OCI-LY7 (cell line): Measurements from ENCODE around the gene COL5A1.

Source experiments
- EZH2phosphoT487 ChIP-seq: fragments of 200-600 bp; sonication (generic); IDR thresholded peaks from 2 replicates; pipeline ENCODE4 v1.6.1; 2018; ENCODE audit warnings: low read depth, borderline replicate concordance, mild to moderate bottlenecking, mixed run types, antibody characterized with exemption, low read length, moderate library complexity, mixed read lengths
- TF ChIP-seq, protein P1 (sequence below): fragments of 200-600 bp; sonication (generic); conservative IDR thresholded peaks from 2 replicates; pipeline ENCODE4 v1.5.1; 2014; ENCODE audit warnings: mild to moderate bottlenecking, antibody characterized with exemption, low read length, moderate library complexity, mixed read lengths

DNA sequence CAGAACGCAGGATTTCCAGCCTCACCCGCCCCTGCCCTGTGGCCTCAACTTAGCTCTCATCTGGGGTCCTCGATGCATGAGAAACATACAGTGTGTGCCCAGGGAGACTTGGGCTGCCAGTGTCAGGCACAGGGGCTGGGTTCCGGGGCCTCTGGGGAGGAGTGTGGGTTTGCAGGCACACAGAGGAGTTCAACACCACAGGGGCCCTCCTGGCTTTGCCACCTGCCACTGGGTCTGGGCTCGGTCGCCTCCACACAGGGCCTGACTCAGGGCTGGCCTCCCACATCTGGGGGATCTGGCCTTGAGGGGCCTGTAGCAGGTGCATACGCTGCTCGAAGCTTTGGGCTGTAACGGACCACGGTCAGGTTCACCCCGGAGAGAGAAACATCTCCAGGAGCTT is 111.6 kb downstream of the COL5A1 start:
- TF ChIP-seq, protein P1, sequence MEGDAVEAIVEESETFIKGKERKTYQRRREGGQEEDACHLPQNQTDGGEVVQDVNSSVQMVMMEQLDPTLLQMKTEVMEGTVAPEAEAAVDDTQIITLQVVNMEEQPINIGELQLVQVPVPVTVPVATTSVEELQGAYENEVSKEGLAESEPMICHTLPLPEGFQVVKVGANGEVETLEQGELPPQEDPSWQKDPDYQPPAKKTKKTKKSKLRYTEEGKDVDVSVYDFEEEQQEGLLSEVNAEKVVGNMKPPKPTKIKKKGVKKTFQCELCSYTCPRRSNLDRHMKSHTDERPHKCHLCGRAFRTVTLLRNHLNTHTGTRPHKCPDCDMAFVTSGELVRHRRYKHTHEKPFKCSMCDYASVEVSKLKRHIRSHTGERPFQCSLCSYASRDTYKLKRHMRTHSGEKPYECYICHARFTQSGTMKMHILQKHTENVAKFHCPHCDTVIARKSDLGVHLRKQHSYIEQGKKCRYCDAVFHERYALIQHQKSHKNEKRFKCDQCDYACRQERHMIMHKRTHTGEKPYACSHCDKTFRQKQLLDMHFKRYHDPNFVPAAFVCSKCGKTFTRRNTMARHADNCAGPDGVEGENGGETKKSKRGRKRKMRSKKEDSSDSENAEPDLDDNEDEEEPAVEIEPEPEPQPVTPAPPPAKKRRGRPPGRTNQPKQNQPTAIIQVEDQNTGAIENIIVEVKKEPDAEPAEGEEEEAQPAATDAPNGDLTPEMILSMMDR: no peak
- no peak for TF ChIP-seq EZH2phosphoT487
